ENCODE measurements around the gene AFAP1. TPM values are rescaled to one million over a fixed set of nuclear protein-coding genes. Genes with fewer than 3 reads are reported as not detected.

The AFAP1 gene
- total RNA-seq, 1 experiment from 2014 or later, result 27.6 TPM

- Histone ChIP-seq H3K9me3 (no peaks in the 10 kb centered on the region), H3K4me1 (no peaks in the 10 kb centered on the region), H3K27me3 (replicated peaks; ENCODE audit: control insufficient read depth, insufficient read depth, low read length) (no peaks in the 10 kb centered on the region), H3K36me3 (ENCODE audit: control insufficient read depth, insufficient read depth, low read length) (no peaks in the 10 kb centered on the region), H3K4me3 (ENCODE audit: low read depth, low read length) (no peak overlapping the region)
- Mint-ChIP-seq H3K36me3 (ENCODE audit: insufficient read depth, unreplicated experiment) (no peaks in the 10 kb centered on the region), H3K27me3 (ENCODE audit: insufficient read depth, unreplicated experiment) (no peaks in the 10 kb centered on the region), H3K4me1 (ENCODE audit: low read depth, unreplicated experiment) (no peaks in the 10 kb centered on the region), H3K9me3 (ENCODE audit: unreplicated experiment) (no peaks in the 10 kb centered on the region), H3K27ac (ENCODE audit: unreplicated experiment) (no peak overlapping the region), H3K4me3 (ENCODE audit: unreplicated experiment) (no peak overlapping the region)
- ChIA-PET POLR2A (no interaction called here), CTCF (interaction anchor here (0.6 kb wide), 1 partner anchor 568 kb away, joined by 4 read pairs; no protein-coding TSS in a partner anchor)
- BruUV-seq (replicated peaks), result no TSS peak
- no peak for DNase-seq
- TF ChIP-seq CTCF (IDR thresholded peaks at IDR 0.05; ENCODE audit: insufficient read depth in 1 of 2, low read depth in 1 of 2, low read length in 1 of 2, severe bottlenecking in 1 of 2, unreplicated experiment in 1 of 2), result no peak
- intact Hi-C loops (cut with micrococcal nuclease; ENCODE audit: unreplicated experiment), result no loop called here
Observed at GRCh38 chr4:7736436-7737267, 203.0 kb downstream of the AFAP1 start.

- H3K4me1 ChIP-seq, result no peaks in the 10 kb centered on the region
- no peak overlapping the region for H3K4me3 ChIP-seq (ENCODE audit: low read depth, low read length)
- no peaks in the 10 kb centered on the region for H3K9me3 ChIP-seq
- POLR2A ChIA-PET, result no interaction called here
- no peaks in the 10 kb centered on the region for H3K36me3 ChIP-seq (ENCODE audit: control insufficient read depth, insufficient read depth, low read length)
- BruUV-seq (replicated peaks), result no TSS peak
- H3K27me3 ChIP-seq (replicated peaks; ENCODE audit: control insufficient read depth, insufficient read depth, low read length), result no peaks in the 10 kb centered on the region
- no peaks in the 10 kb centered on the region for H3K4me1 Mint-ChIP-seq (ENCODE audit: low read depth, unreplicated experiment)
- intact Hi-C loops (cut with micrococcal nuclease; ENCODE audit: unreplicated experiment), result no loop called here
- H3K36me3 Mint-ChIP-seq (ENCODE audit: insufficient read depth, unreplicated experiment), result no peaks in the 10 kb centered on the region
- no peaks in the 10 kb centered on the region for H3K27me3 Mint-ChIP-seq (ENCODE audit: insufficient read depth, unreplicated experiment)
- no peak overlapping the region for H3K27ac Mint-ChIP-seq (ENCODE audit: unreplicated experiment)
- TF ChIP-seq CTCF (IDR thresholded peaks at IDR 0.05; ENCODE audit: insufficient read depth in 1 of 2, low read depth in 1 of 2, low read length in 1 of 2, severe bottlenecking in 1 of 2, unreplicated experiment in 1 of 2), result no peak
- no peak for DNase-seq
- H3K4me3 Mint-ChIP-seq (ENCODE audit: unreplicated experiment), result no peak overlapping the region
- H3K9me3 Mint-ChIP-seq (ENCODE audit: unreplicated experiment), result no peaks in the 10 kb centered on the region
- CTCF ChIA-PET, result interaction anchor here (0.6 to 1.1 kb wide), 2 partner anchors 14 to 567 kb away, joined by 4 read pairs; no protein-coding TSS in a partner anchor
Observed at GRCh38 chr4:7735961-7736360, 203.7 kb downstream of the AFAP1 start.

- H3K36me3 Mint-ChIP-seq (ENCODE audit: insufficient read depth, unreplicated experiment), result no peaks in the 10 kb centered on the region
- no TSS peak for BruUV-seq (replicated peaks)
- POLR2A ChIA-PET, result no interaction called here
- H3K4me1 Mint-ChIP-seq (ENCODE audit: low read depth, unreplicated experiment), result no peaks in the 10 kb centered on the region
- no peak overlapping the region for H3K27ac Mint-ChIP-seq (ENCODE audit: unreplicated experiment)
- H3K27me3 Mint-ChIP-seq (ENCODE audit: insufficient read depth, unreplicated experiment), result no peaks in the 10 kb centered on the region
- no peak overlapping the region for H3K4me3 ChIP-seq (ENCODE audit: low read depth, low read length)
- TF ChIP-seq CTCF (IDR thresholded peaks at IDR 0.05; ENCODE audit: insufficient read depth in 1 of 2, low read depth in 1 of 2, low read length in 1 of 2, severe bottlenecking in 1 of 2, unreplicated experiment in 1 of 2), result no peak
- no peaks in the 10 kb centered on the region for H3K9me3 Mint-ChIP-seq (ENCODE audit: unreplicated experiment)
- no peak overlapping the region for H3K4me3 Mint-ChIP-seq (ENCODE audit: unreplicated experiment)
- H3K4me1 ChIP-seq, result no peaks in the 10 kb centered on the region
- CTCF ChIA-PET, result interaction anchor here (1.1 kb wide), 1 partner anchor 14 kb away, joined by 4 read pairs; no protein-coding TSS in a partner anchor
- intact Hi-C loops (cut with micrococcal nuclease; ENCODE audit: unreplicated experiment), result no loop called here
- no peaks in the 10 kb centered on the region for H3K9me3 ChIP-seq
- no peaks in the 10 kb centered on the region for H3K27me3 ChIP-seq (replicated peaks; ENCODE audit: control insufficient read depth, insufficient read depth, low read length)
- H3K36me3 ChIP-seq (ENCODE audit: control insufficient read depth, insufficient read depth, low read length), result no peaks in the 10 kb centered on the region
- no peak for DNase-seq
Observed at GRCh38 chr4:7735395-7735794, 204.3 kb downstream of the AFAP1 start.

Measured in Caco-2 (cell line).